Body of pancreas (tissue), 4 donors: ENCODE data around the gene SIRPG.

Experiments used
- POLR2A ChIP-seq, 3 donors: fragments of 450-650 bp; IDR thresholded peaks; one replicate each; pipeline ENCODE4 v1.6.1; 2016; ENCODE audit warnings: antibody characterized with exemption in 3 of 3, mild to moderate bottlenecking in 2 of 3
- TF ChIP-seq, protein P1 (sequence below), 7 experiments: fragments of 450-650 bp in 4 of 7; fragments of 200-600 bp in 3 of 7; sonication (generic) in 3 of 7; IDR thresholded peaks; one replicate each; pipeline ENCODE4 v1.5.1; 2016 to 2019; ENCODE audit warnings: antibody characterized with exemption in 7 of 7

DNA sequence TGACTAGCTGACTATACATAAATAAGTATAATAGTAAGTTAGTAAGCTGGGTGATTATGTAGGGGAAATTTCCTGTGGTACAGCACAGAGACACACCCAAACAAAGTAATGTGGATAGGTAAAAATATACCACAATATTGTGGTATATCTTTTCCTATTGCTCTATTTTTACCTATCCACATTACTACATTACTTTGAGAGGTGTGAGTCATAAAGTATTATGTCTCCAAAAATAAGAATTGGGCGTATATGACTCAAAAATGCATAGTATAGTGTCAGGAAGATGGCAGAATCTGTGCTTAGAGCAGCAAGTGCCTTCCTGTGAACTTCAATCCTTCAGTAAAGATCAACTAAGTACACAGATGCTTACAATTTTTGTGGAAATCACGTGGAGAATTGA is 2.7 kb upstream of the SIRPG start:
- TF ChIP-seq POLR2A (IDR thresholded peaks at IDR 0.05) = no peak
- TF ChIP-seq, protein P1, sequence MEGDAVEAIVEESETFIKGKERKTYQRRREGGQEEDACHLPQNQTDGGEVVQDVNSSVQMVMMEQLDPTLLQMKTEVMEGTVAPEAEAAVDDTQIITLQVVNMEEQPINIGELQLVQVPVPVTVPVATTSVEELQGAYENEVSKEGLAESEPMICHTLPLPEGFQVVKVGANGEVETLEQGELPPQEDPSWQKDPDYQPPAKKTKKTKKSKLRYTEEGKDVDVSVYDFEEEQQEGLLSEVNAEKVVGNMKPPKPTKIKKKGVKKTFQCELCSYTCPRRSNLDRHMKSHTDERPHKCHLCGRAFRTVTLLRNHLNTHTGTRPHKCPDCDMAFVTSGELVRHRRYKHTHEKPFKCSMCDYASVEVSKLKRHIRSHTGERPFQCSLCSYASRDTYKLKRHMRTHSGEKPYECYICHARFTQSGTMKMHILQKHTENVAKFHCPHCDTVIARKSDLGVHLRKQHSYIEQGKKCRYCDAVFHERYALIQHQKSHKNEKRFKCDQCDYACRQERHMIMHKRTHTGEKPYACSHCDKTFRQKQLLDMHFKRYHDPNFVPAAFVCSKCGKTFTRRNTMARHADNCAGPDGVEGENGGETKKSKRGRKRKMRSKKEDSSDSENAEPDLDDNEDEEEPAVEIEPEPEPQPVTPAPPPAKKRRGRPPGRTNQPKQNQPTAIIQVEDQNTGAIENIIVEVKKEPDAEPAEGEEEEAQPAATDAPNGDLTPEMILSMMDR (IDR thresholded peaks at IDR 0.05) = no peak
